Muscle layer of colon (tissue), 2 donors: ENCODE results near the gene RPL29.

ENCODE experiments used
- H3K27ac ChIP-seq: one replicate; pipeline ENCODE4 v1.7.0; 2013; ENCODE audit warnings: low read depth, mild to moderate bottlenecking, low read length, moderate library complexity
- H3K27me3 ChIP-seq, 2 donors: one replicate each; pipeline ENCODE4 v1.7.0; 2013; ENCODE audit warnings: low read length in 2 of 2, mild to moderate bottlenecking in 2 of 2; ENCODE audit not compliant: insufficient read depth in 2 of 2, control insufficient read depth in 1 of 2
- H3K36me3 ChIP-seq: one replicate; pipeline ENCODE4 v1.7.0; 2013; ENCODE audit warnings: mild to moderate bottlenecking, low read length; ENCODE audit not compliant: insufficient read depth
- H3K4me1 ChIP-seq: one replicate; pipeline ENCODE4 v1.7.0; 2013; ENCODE audit warnings: mild to moderate bottlenecking, low read length; ENCODE audit not compliant: insufficient read depth
- H3K4me3 ChIP-seq, 2 donors: one replicate each; pipeline ENCODE4 v1.7.0; 2013; ENCODE audit warnings: low read length in 2 of 2, low read depth in 1 of 2, mild to moderate bottlenecking in 1 of 2, moderate library complexity in 1 of 2
- H3K9ac ChIP-seq: one replicate; pipeline ENCODE4 v1.7.0; 2013; ENCODE audit warnings: low read length
- H3K9me3 ChIP-seq: one replicate; pipeline ENCODE4 v1.7.0; 2013; ENCODE audit warnings: mild to moderate bottlenecking, low read length
- donor health status: abdominal sarcoma.
- donor health status: Adenocarcinoma of cecum.

RPL29 gene

GRCh38 chr3:51975852-51976549 lies 19.7 kb downstream of the RPL29 start:
- no peaks in the 10 kb centered on the region for H3K27me3 ChIP-seq
- H3K9ac ChIP-seq = no peak overlapping the region
- peaks cover 13% of the 10 kb centered on the region for H3K4me1 ChIP-seq
- H3K27ac ChIP-seq = peak overlapping the region; percentile 78
- peak overlapping the region; percentile 63 to 79 for H3K4me3 ChIP-seq
- peaks cover 11% of the 10 kb centered on the region for H3K36me3 ChIP-seq
- H3K9me3 ChIP-seq = no peaks in the 10 kb centered on the region

- Histone ChIP-seq H3K4me1 (peaks cover 13% of the 10 kb centered on the region), H3K27ac (peak within 1 kb of the TSS; percentile 78), H3K9ac (peak within 1 kb of the TSS; percentile 61)
These were observed 20.5 kb downstream of the RPL29 start, which contains the start of gene ABHD14A for GRCh38 chr3:51974963-51975851. Gene ABHD14A (plus strand): TSS chr3:51975064. CDS start chr3:51975136, 72 bp downstream.

DNA sequence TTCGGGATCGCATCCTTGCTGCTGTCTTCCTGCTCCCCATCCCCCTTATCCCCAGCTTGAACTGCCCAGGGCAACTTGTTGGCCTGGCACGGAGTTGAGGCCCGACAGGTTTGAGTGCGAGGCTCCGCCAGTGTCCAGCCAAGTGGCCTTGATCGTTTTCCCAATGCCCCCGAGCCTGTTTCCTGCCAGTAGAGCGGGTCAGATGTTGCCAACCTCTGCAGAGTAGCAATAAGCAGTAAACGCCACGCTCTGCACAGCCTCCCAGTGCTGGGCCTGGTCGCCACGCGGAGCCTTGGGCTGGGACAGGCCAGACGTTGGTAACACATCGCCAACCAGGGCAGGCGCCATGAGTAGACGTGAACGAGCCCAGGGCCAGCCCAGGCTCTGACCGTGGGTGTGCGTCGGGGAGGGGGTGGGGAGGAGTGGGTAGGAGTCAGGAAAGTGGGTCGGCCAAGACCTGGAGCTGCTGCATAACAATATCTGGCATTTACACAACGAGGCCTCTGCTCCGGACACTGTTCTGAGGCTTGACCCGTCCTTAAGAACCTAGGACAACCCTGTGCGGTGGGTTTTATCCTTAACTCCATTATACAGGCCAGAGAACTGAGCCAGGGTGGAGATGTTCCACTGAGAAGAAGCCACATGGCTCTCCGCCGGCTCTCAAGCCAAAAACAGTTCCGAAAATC lies 21.3 kb downstream of the RPL29 start:
- Histone ChIP-seq H3K4me1 (peaks cover 13% of the 10 kb centered on the region), H3K9me3 (no peaks in the 10 kb centered on the region), H3K27me3 (no peaks in the 10 kb centered on the region), H3K36me3 (peaks cover 8% of the 10 kb centered on the region), H3K27ac (peak overlapping the region; percentile 78), H3K9ac (peak overlapping the region; percentile 61), H3K4me3 (peak overlapping the region; percentile 63 to 79)

More at GRCh38 chr3:51974963-51975851, 20.5 kb downstream of the RPL29 start, which contains the start of gene ABHD14A:
- Histone ChIP-seq H3K9me3 (no peaks in the 10 kb centered on the region), H3K27me3 (no peaks in the 10 kb centered on the region), H3K36me3 (peaks cover 8% of the 10 kb centered on the region), H3K4me3 (peak within 1 kb of the TSS; percentile 63 to 79)

DNA sequence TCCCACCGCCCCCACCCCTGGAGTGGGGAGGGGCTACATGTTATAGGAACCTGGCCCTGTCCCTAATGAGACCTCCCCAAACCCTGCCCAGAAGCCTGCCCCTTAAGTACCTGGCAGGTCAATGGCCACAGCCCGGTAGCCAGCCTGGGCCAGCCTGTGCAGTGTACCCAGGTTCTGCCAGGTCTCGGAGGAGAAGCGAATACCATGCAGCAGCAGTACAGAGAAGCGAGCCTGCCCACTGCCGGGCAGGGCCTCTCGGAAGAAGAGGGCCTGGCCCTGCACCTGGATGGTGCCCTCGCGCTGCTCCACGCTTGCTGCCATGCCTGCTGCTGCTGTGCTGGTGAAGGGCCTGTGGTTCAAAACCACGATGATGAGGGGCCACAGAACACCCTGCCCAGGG lies 24.3 kb downstream of the RPL29 start:
- H3K9me3 ChIP-seq = no peaks in the 10 kb centered on the region
- H3K4me1 ChIP-seq = peaks cover 22% of the 10 kb centered on the region
- H3K27me3 ChIP-seq = no peaks in the 10 kb centered on the region
- peaks cover 8% of the 10 kb centered on the region for H3K36me3 ChIP-seq
- H3K27ac ChIP-seq = no peak overlapping the region
- H3K4me3 ChIP-seq = no peak overlapping the region
- no peak overlapping the region for H3K9ac ChIP-seq

GRCh38 chr3:51970606-51971300 lies 24.9 kb downstream of the RPL29 start:
- H3K36me3 ChIP-seq = peaks cover 8% of the 10 kb centered on the region
- H3K27me3 ChIP-seq = no peaks in the 10 kb centered on the region
- peaks cover 27% of the 10 kb centered on the region for H3K4me1 ChIP-seq
- no peak overlapping the region for H3K9ac ChIP-seq
- no peak overlapping the region for H3K27ac ChIP-seq
- no peaks in the 10 kb centered on the region for H3K9me3 ChIP-seq
- H3K4me3 ChIP-seq = no peak overlapping the region

- no peak overlapping the region for H3K27ac ChIP-seq
These were observed 25.9 kb downstream of the RPL29 start for GRCh38 chr3:51969841-51970240.

DNA sequence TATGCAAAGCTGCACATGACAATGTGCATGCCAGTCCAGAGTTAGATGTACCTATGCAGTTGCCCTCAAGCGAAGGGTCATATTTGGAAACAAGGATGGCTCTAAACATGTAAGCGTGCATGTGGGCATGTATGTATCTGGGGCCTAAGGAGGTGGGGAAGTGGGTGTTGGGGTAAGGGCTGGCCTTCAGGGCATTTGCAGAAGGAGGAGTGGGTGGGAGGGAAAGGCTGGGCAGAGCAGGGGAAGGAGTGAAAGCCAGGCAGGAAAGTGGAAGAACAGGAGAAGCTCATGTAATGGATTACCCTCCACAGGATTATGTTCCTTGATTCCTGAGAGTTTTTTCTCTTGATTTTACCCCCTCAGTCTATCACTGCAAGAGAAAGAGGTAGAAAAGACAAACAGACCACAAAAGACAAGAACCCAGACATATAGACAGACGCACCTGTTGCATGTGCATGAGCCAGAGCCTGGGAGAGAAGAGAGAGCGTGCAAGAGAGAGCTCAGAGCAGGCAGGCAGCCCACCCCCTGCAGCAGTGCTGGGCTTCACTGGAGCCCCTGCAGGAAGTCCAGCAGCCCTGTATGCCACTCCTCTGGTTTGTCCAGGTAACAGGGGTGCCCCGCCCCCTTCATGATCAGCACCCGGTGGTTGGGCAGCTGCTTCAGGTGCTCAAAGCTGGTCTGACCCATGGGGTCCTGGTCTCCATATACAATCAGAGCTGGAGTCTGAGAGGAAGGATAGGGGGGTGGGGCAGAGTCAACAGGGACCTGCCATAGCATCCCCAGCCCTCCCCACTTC lies 26.6 kb downstream of the RPL29 start:
- no peaks in the 10 kb centered on the region for H3K27me3 ChIP-seq
- H3K27ac ChIP-seq = no peak overlapping the region
- H3K4me3 ChIP-seq = no peak overlapping the region
- no peak overlapping the region for H3K9ac ChIP-seq
- peaks cover 8% of the 10 kb centered on the region for H3K36me3 ChIP-seq
- peaks cover 33% of the 10 kb centered on the region for H3K4me1 ChIP-seq
- H3K9me3 ChIP-seq = no peaks in the 10 kb centered on the region

More at GRCh38 chr3:51969841-51970240, 25.9 kb downstream of the RPL29 start:
- Histone ChIP-seq H3K4me3 (no peak overlapping the region), H3K4me1 (peaks cover 33% of the 10 kb centered on the region), H3K9ac (no peak overlapping the region), H3K36me3 (peaks cover 8% of the 10 kb centered on the region), H3K9me3 (no peaks in the 10 kb centered on the region), H3K27me3 (no peaks in the 10 kb centered on the region)

DNA sequence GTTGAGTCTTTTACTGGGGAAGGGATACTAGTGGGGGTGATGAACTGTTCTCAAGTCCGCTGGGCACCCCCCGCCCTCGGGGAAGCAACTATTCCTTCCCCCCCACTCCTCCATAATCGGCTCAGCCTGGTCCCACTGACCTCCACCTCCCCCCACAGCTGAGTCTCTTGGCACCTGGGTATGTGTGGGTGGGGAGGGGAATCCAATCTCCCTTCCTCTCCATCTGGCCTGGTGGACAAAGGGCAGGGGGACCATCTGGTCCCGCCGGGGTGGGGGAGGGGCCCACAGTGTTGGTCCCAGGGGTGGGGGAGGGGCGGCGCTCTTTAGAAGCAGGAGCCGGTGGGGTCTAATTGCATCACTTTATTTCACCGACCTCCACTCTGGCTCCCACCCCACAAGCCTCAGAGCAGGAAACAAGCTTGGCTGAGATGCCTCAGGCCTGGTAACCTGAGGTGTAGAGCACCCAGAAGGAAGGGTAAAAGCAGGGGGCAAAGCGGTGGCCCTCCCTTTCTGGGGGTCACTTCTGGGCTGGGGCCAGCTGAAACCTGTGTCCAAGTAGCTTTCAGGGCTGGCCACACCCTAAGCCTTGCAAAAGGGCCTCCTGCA lies 27.4 kb downstream of the RPL29 start:
- H3K27me3 ChIP-seq = no peaks in the 10 kb centered on the region
- H3K4me3 ChIP-seq = peak overlapping the region; percentile 60 to 71
- peaks cover 8% of the 10 kb centered on the region for H3K36me3 ChIP-seq
- H3K9ac ChIP-seq = peak overlapping the region; percentile 66
- H3K4me1 ChIP-seq = peaks cover 31% of the 10 kb centered on the region
- H3K27ac ChIP-seq = peak overlapping the region; percentile 89
- no peaks in the 10 kb centered on the region for H3K9me3 ChIP-seq

DNA sequence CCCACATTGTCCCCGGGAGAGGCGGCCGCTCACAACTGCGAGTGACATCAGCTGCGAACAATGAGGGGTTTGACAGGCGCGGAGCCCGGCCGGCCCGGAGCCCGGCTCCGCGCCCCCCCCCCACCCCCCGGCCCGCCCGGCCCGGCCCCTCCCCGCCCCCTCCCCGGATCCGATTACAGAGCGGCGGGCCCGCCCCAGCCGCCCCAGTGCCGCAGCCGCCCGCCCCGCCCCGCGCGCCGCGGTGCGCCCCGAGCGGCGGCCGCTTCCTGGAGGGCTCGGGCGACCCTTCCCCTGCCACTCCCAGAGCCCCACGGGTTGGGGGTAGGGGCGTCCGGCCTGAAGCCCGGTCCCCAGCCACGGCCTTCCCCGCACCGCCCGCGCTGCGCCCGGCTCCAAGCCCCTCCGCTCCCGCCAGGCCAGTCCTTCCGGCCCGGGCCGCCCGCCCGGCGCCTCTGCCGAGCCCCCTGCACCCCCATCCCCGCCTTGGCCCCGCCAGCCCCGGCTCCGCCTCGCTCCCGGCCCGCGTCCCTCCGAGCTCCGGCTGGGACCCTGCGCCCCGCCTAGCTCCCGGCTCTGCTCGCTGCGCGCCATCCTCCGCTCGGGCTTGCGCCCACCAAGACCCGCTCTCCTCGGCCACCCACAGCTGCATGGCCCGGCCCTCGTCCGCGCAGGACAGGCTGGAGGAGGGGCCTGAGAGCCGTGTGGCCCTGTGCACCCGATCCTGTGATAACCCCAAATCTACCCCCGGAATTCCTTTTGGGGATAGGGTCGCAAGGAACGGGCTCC lies 28.1 kb downstream of the RPL29 start, which contains the start of gene PCBP4:
TSS of gene PCBP4 (minus strand) at position 71 of the 786 bp plus-strand sequence. CDS start 6,214 bp downstream, outside the sequence.
- Histone ChIP-seq H3K27ac (peak within 1 kb of the TSS; percentile 89), H3K36me3 (peaks cover 8% of the 10 kb centered on the region), H3K9me3 (no peaks in the 10 kb centered on the region), H3K9ac (peak within 1 kb of the TSS; percentile 66), H3K4me1 (peaks cover 31% of the 10 kb centered on the region), H3K27me3 (no peaks in the 10 kb centered on the region), H3K4me3 (peak within 1 kb of the TSS; percentile 79 to 90)
